Stimulated activated naive B cell treated with anti-CD40 and anti-IgM and Interleukin-4, amounts not matched to agents 10 μg/mL and 1 μg/mL and 100 μg/mL, for 72 hours (primary cell): ENCODE data around the gene WDFY3.

Experiments used
- ATAC-seq, 2 donors: fragments of 150-1000 bp; cut with Tn5 transposase; replicated peaks; 2 replicates each; pipeline ENCODE4 v1.10.0; 2021; ENCODE audit warnings: moderate library complexity in 1 of 2
- DNase-seq: peaks from one replicate; pipeline ENCODE4 v3.0.0; 2021
- H3K27ac Mint-ChIP-seq: one replicate; pipeline ENCODE4 v1.8.0; 2022; ENCODE audit warnings: mild to moderate bottlenecking, mixed read lengths
- H3K27me3 Mint-ChIP-seq, 2 donors: one replicate each; pipeline ENCODE4 v1.8.0; 2022; ENCODE audit warnings: mixed read lengths in 2 of 2
- H3K36me3 Mint-ChIP-seq, 2 donors: one replicate each; pipeline ENCODE4 v1.8.0; 2022; ENCODE audit warnings: mixed read lengths in 2 of 2, mild to moderate bottlenecking in 1 of 2
- H3K4me1 Mint-ChIP-seq, 2 donors: one replicate each; pipeline ENCODE4 v1.8.0; 2022; ENCODE audit warnings: mixed read lengths in 2 of 2, mild to moderate bottlenecking in 1 of 2
- H3K4me3 Mint-ChIP-seq, 2 donors: one replicate each; pipeline ENCODE4 v1.8.0; 2022; ENCODE audit warnings: mild to moderate bottlenecking in 2 of 2, mixed read lengths in 2 of 2, moderate library complexity in 1 of 2
- H3K9me3 Mint-ChIP-seq, 2 donors: one replicate each; pipeline ENCODE4 v1.8.0; 2022; ENCODE audit warnings: mixed read lengths in 2 of 2, mild to moderate bottlenecking in 1 of 2

WDFY3 gene

DNA sequence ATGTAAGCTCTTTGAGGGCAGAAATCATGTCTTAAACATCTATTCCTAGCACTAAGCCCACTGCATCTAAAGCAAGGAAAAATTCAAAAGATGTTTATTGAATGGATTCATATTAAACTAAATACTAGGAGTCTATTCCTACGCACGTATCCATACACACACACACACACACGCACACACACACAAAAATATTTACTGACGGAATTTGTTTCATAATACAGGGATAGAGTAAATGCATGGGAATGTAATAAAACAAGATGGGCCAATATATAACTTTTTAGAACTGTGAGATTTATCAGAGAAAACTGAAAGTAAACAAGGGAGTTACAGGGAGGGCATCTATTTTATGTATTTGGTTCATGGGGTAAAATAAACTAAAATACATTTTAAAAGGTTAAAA lies 57.6 kb downstream of the WDFY3 start:
- no peaks in the 10 kb centered on the region for H3K36me3 Mint-ChIP-seq
- no peaks in the 10 kb centered on the region for H3K27me3 Mint-ChIP-seq
- no peak for ATAC-seq
- H3K4me3 Mint-ChIP-seq = no peak overlapping the region
- no peaks in the 10 kb centered on the region for H3K9me3 Mint-ChIP-seq
- no peak for DNase-seq
- no peak overlapping the region for H3K27ac Mint-ChIP-seq
- no peaks in the 10 kb centered on the region for H3K4me1 Mint-ChIP-seq

DNA sequence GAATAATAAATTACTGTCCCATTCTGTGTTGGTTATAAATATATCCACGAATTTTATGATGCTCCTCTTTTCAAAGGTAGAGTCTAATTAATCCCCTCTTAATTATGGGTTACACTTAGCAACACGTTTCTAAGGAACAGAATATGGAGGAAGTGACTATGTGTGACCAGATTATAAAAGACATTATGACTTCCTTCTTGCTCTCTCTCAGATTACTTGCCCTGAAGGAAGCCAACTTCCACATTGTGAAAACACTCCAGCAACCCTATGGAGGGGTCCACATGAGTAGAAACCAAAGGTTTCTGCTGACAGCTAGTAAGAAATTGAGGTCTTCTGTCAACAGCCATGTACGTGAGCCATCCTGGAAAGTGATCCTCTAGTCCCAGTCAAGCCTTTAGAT lies 59.3 kb downstream of the WDFY3 start:
- H3K4me1 Mint-ChIP-seq = no peaks in the 10 kb centered on the region
- no peaks in the 10 kb centered on the region for H3K9me3 Mint-ChIP-seq
- no peak overlapping the region for H3K4me3 Mint-ChIP-seq
- no peaks in the 10 kb centered on the region for H3K36me3 Mint-ChIP-seq
- no peak for ATAC-seq
- H3K27me3 Mint-ChIP-seq = no peaks in the 10 kb centered on the region
- no peak for DNase-seq
- no peak overlapping the region for H3K27ac Mint-ChIP-seq

DNA sequence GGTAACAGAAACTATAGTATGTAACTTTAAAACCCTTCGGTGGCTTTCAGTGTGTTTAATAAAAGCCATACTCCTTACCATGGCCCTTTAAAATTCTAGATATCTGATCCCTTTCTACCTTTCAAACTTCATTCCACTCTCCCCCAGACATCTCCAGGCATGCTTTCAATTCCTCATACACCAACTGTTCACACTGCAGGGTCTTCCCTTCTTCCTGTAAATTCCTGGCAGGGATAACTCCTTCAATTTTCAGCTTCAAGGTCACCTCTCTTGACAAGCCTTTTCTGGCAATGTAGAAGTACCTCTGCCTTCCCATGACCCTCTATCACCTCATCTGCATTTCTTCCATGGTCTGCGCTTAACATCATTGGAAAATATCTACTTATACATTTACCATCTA lies 60.8 kb downstream of the WDFY3 start:
- Mint-ChIP-seq H3K27me3 (no peaks in the 10 kb centered on the region), H3K4me1 (no peaks in the 10 kb centered on the region), H3K36me3 (no peaks in the 10 kb centered on the region), H3K27ac (no peak overlapping the region), H3K4me3 (no peak overlapping the region), H3K9me3 (no peaks in the 10 kb centered on the region)
- no peak for ATAC-seq
- no peak for DNase-seq

- Mint-ChIP-seq H3K27ac (no peak overlapping the region), H3K4me1 (no peaks in the 10 kb centered on the region), H3K4me3 (no peak overlapping the region), H3K9me3 (no peaks in the 10 kb centered on the region), H3K36me3 (no peaks in the 10 kb centered on the region), H3K27me3 (no peaks in the 10 kb centered on the region)
- no peak for ATAC-seq
- DNase-seq = no peak
These were observed 64.7 kb downstream of the WDFY3 start for GRCh38 chr4:84901740-84902281.

- Mint-ChIP-seq H3K4me3 (no peak overlapping the region), H3K4me1 (no peaks in the 10 kb centered on the region), H3K27me3 (no peaks in the 10 kb centered on the region), H3K9me3 (no peaks in the 10 kb centered on the region), H3K36me3 (no peaks in the 10 kb centered on the region), H3K27ac (no peak overlapping the region)
- DNase-seq = no peak
- ATAC-seq = no peak
These were observed 65.3 kb downstream of the WDFY3 start for GRCh38 chr4:84901173-84901572.

DNA sequence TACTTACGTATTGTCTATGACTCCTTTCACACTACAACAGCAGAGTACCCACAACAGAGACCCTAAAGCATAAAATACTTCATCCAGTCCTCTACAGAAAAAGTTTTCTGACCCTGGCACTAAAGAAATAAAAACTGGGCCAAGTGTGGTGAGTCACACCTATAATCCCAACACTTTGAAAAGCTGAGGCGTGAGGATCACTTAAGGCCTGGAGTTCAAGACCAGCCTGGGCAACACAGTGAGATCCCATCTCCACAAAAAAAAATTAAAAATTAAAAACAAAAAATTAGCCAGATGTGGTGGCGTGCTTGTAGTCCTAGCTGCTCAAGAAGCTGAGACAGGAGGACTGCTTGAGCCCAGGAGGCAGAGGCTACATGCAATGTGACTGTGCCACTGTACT lies 66.9 kb downstream of the WDFY3 start:
- Mint-ChIP-seq H3K36me3 (no peaks in the 10 kb centered on the region), H3K27ac (no peak overlapping the region)
- ATAC-seq = no peak

DNA sequence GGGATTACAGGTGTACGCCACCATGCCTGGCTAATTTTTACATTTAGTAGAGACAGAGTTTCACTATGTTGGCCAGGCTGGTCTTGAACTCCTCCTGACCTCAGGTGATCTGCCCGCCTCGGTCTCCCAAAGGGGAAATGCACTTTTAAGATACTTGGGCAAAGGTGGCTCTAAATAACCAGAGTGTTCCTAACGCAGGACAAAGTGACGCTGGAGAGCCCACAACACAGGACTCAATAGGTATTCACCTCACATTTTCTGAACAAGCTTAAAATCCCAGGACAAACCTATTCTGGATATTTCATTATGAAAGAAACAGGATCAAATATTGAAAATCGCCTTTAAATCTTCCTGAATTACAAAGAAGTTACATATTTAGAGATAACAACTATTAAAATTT lies 69.0 kb downstream of the WDFY3 start:
- H3K27me3 Mint-ChIP-seq = no peaks in the 10 kb centered on the region

More for the DNA sequence above, 66.9 kb downstream of the WDFY3 start:
- Mint-ChIP-seq H3K9me3 (peaks cover 0 to 1% of the 10 kb centered on the region in 2 donors), H3K4me3 (no peak overlapping the region), H3K4me1 (no peaks in the 10 kb centered on the region), H3K27me3 (no peaks in the 10 kb centered on the region)
- no peak for DNase-seq

GRCh38 chr4:84895283-84895682 lies 71.2 kb downstream of the WDFY3 start:
- no peaks in the 10 kb centered on the region for H3K4me1 Mint-ChIP-seq
- no peak overlapping the region for H3K4me3 Mint-ChIP-seq
- no peaks in the 10 kb centered on the region for H3K27me3 Mint-ChIP-seq
- ATAC-seq (no peak), DNase-seq (no peak)
- no peaks in the 10 kb centered on the region for H3K36me3 Mint-ChIP-seq
- H3K9me3 Mint-ChIP-seq = peaks cover 0 to 1% of the 10 kb centered on the region in 2 donors
- H3K27ac Mint-ChIP-seq = no peak overlapping the region

More for the DNA sequence above, 69.0 kb downstream of the WDFY3 start:
- Mint-ChIP-seq H3K4me3 (no peak overlapping the region), H3K9me3 (peaks cover 0 to 1% of the 10 kb centered on the region in 2 donors), H3K36me3 (no peaks in the 10 kb centered on the region), H3K27ac (no peak overlapping the region), H3K4me1 (no peaks in the 10 kb centered on the region)
- ATAC-seq (no peak), DNase-seq (no peak)

DNA sequence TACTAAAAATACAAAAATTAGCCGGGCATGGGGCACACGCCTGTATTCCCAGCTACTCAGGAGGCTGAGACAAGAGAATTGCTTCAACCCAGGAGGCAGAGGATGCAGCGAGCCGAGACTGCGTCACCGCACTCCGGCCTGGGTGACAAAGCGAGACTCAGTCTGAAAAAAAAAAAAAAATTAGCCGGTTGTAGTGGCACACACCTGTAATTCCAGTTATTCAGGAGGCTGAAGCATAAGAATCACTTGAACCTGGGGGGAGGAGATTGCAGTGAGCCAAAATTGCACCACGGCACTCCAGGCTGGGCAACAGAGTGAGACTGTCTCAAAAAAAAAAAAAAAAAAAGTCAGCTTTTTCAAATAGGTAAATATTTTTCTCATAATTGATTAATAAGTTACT lies 71.9 kb downstream of the WDFY3 start:
- no peak overlapping the region for H3K27ac Mint-ChIP-seq
- H3K4me3 Mint-ChIP-seq = no peak overlapping the region
- DNase-seq = no peak
- ATAC-seq = no peak
- peaks cover 0 to 1% of the 10 kb centered on the region in 2 donors for H3K9me3 Mint-ChIP-seq
- H3K27me3 Mint-ChIP-seq = no peaks in the 10 kb centered on the region
- no peaks in the 10 kb centered on the region for H3K4me1 Mint-ChIP-seq
- no peaks in the 10 kb centered on the region for H3K36me3 Mint-ChIP-seq

- Mint-ChIP-seq H3K27ac (no peak overlapping the region), H3K4me3 (no peak overlapping the region), H3K36me3 (no peaks in the 10 kb centered on the region), H3K27me3 (no peaks in the 10 kb centered on the region), H3K4me1 (no peaks in the 10 kb centered on the region), H3K9me3 (peaks cover 0 to 1% of the 10 kb centered on the region in 2 donors)
- DNase-seq (no peak), ATAC-seq (no peak)
These were observed 73.5 kb downstream of the WDFY3 start for GRCh38 chr4:84892950-84893349.

GRCh38 chr4:84887824-84888223 lies 78.7 kb downstream of the WDFY3 start:
- Mint-ChIP-seq H3K27ac (no peak overlapping the region), H3K4me3 (no peak overlapping the region), H3K9me3 (no peaks in the 10 kb centered on the region), H3K27me3 (no peaks in the 10 kb centered on the region), H3K4me1 (no peaks in the 10 kb centered on the region), H3K36me3 (no peaks in the 10 kb centered on the region)
- DNase-seq = no peak
- ATAC-seq = no peak

DNA sequence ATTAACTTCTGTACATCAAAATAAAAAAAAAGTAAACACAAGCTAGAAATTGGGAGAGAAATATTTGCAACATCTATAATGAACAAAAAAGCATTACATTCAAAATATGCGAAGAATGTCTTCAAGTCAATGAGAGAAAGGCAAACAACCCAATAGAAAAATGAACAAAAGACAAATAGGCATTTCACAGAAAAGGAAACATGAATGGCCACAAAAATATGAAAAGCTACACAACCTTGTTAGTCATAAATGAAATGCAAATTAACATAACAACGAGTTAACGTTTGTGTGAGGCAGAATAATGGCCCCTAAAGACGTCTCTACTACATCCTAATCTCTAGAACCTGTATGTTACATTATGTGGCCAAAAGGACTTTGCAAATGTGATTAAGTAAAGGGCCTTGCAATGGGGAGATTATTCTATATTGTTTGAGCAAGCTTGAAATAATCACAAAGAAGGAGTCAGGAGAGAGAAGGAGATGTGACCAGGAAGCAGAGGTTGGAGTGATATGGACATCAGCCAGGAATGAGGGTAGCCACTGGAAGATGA lies 86.8 kb downstream of the WDFY3 start:
- no peaks in the 10 kb centered on the region for H3K27me3 Mint-ChIP-seq
- DNase-seq = no peak
- no peaks in the 10 kb centered on the region for H3K9me3 Mint-ChIP-seq
- no peak for ATAC-seq
- H3K27ac Mint-ChIP-seq = no peak overlapping the region
- H3K4me1 Mint-ChIP-seq = no peaks in the 10 kb centered on the region
- H3K36me3 Mint-ChIP-seq = no peaks in the 10 kb centered on the region
- no peak overlapping the region for H3K4me3 Mint-ChIP-seq

- DNase-seq (no peak), ATAC-seq (no peak)
- Mint-ChIP-seq H3K36me3 (no peaks in the 10 kb centered on the region), H3K27me3 (no peaks in the 10 kb centered on the region), H3K4me3 (no peak overlapping the region), H3K4me1 (no peaks in the 10 kb centered on the region), H3K27ac (no peak overlapping the region), H3K9me3 (no peaks in the 10 kb centered on the region)
These were observed 87.9 kb downstream of the WDFY3 start for GRCh38 chr4:84878546-84878945.

GRCh38 chr4:84878090-84878489 lies 88.4 kb downstream of the WDFY3 start:
- Mint-ChIP-seq H3K27ac (no peak overlapping the region), H3K27me3 (no peaks in the 10 kb centered on the region), H3K9me3 (no peaks in the 10 kb centered on the region), H3K36me3 (no peaks in the 10 kb centered on the region), H3K4me1 (no peaks in the 10 kb centered on the region), H3K4me3 (no peak overlapping the region)
- ATAC-seq (no peak), DNase-seq (no peak)

GRCh38 chr4:84877051-84877833 lies 89.2 kb downstream of the WDFY3 start:
- Mint-ChIP-seq H3K27me3 (no peaks in the 10 kb centered on the region), H3K4me3 (no peak overlapping the region), H3K4me1 (no peaks in the 10 kb centered on the region), H3K9me3 (no peaks in the 10 kb centered on the region), H3K27ac (no peak overlapping the region), H3K36me3 (no peaks in the 10 kb centered on the region)
- ATAC-seq (no peak), DNase-seq (no peak)
